Endodermal cell (in vitro differentiated cells): ENCODE data around the gene DCAF15. TPM values are rescaled to one million over a fixed set of nuclear protein-coding genes. Genes with fewer than 3 reads are reported as not detected.

Experiments used
- DNase-seq: peaks from one replicate; pipeline ENCODE4 v3.0.0-alpha.2; 2017
- H3K27ac ChIP-seq: 2 replicates; pipeline ENCODE4 v1.5.1; 2013; ENCODE audit warnings: mild to moderate bottlenecking, low read depth, low read length, moderate library complexity
- H3K27me3 ChIP-seq: 2 replicates; pipeline ENCODE4 v1.6.1; 2013; ENCODE audit warnings: mild to moderate bottlenecking, low read length, moderate library complexity; ENCODE audit not compliant: insufficient read depth, control insufficient read depth, poor library complexity, severe bottlenecking
- H3K36me3 ChIP-seq: 2 replicates; pipeline ENCODE4 v1.7.0; 2013; ENCODE audit warnings: mild to moderate bottlenecking, low read length, moderate library complexity; ENCODE audit not compliant: control insufficient read depth, insufficient read depth
- H3K4me1 ChIP-seq: one replicate; pipeline ENCODE4 v1.7.0; 2013; ENCODE audit warnings: low read length; ENCODE audit not compliant: control insufficient read depth, insufficient read depth
- H3K4me3 ChIP-seq: 2 replicates; pipeline ENCODE4 v1.5.1; 2013; ENCODE audit warnings: mild to moderate bottlenecking, low read length, moderate library complexity
- H3K9ac ChIP-seq: 2 replicates; pipeline ENCODE4 v1.6.1; 2013; ENCODE audit warnings: mild to moderate bottlenecking, low read length, moderate library complexity; ENCODE audit not compliant: poor library complexity, severe bottlenecking; ENCODE audit errors: extremely low read depth
- H3K9me3 ChIP-seq: 2 replicates; pipeline ENCODE4 v1.6.1; 2013; ENCODE audit warnings: mild to moderate bottlenecking, low read length, moderate library complexity; ENCODE audit not compliant: control insufficient read depth
- H3K27ac Mint-ChIP-seq: 2 replicates; pipeline ENCODE4 v1.8.0; 2020; ENCODE audit warnings: mixed read lengths
- H3K27me3 Mint-ChIP-seq: 2 replicates; pipeline ENCODE4 v1.8.0; 2021; ENCODE audit warnings: mild to moderate bottlenecking, mixed read lengths; ENCODE audit not compliant: insufficient read depth
- H3K36me3 Mint-ChIP-seq: 2 replicates; pipeline ENCODE4 v1.8.0; 2020; ENCODE audit warnings: low read depth, mixed read lengths
- H3K4me1 Mint-ChIP-seq: 2 replicates; pipeline ENCODE4 v1.8.0; 2020; ENCODE audit warnings: mixed read lengths
- H3K4me3 Mint-ChIP-seq: 2 replicates; pipeline ENCODE4 v1.8.0; 2020; ENCODE audit warnings: mild to moderate bottlenecking, moderate library complexity, mixed read lengths
- H3K9me3 Mint-ChIP-seq: 2 replicates; pipeline ENCODE4 v1.8.0; 2020; ENCODE audit warnings: mild to moderate bottlenecking, mixed read lengths
- WGBS, 2 experiments: methylation state at CpG; one replicate each; pipeline versions ENCODE4 v1.1.5 to v1.1.7; 2013; ENCODE audit warnings: missing lambda C conversion rate in 2 of 2, mixed read lengths in 1 of 2; ENCODE audit not compliant: insufficient coverage in 1 of 2, insufficient read length in 1 of 2; 5-methylcytosine and 5-hydroxymethylcytosine counted together
- total RNA-seq, 2 donors: library from RNA; stranded (reverse); fragmentation: NEBNext Ultra II Directional in 1 of 2; extraction: Animal tissue kit (Norgen Biotek cat#: 25700) in 1 of 2; gene quantifications; 2 replicates in 1 of 2; 3 replicates in 1 of 2; pipeline ENCODE4 v1.2.1, GENCODE V29; 2021
- TF ChIP-seq, protein P1 (sequence below): fragments of 200-600 bp; sonication (generic); conservative IDR thresholded peaks from 2 replicates; pipeline ENCODE4 v1.5.0; 2021; ENCODE audit warnings: antibody characterized with exemption, mild to moderate bottlenecking

The DCAF15 gene
- total RNA-seq, 2 donors from 2014 or later: 62.4 to 72.9 TPM

- Mint-ChIP-seq H3K4me3 (no peak overlapping the region), H3K36me3 (peaks cover 39% of the 10 kb centered on the region), H3K9me3 (peaks cover 18% of the 10 kb centered on the region), H3K27me3 (no peaks in the 10 kb centered on the region), H3K4me1 (no peaks in the 10 kb centered on the region), H3K27ac (no peak overlapping the region)
- Histone ChIP-seq H3K27ac (no peak overlapping the region), H3K4me3 (no peak overlapping the region), H3K27me3 (no peaks in the 10 kb centered on the region), H3K9me3 (peaks cover 15% of the 10 kb centered on the region), H3K9ac (no peak overlapping the region), H3K36me3 (peaks cover 30% of the 10 kb centered on the region), H3K4me1 (no peaks in the 10 kb centered on the region)
- no peak for DNase-seq
- WGBS, 2 experiments: 95% methylated on average over 3 to 6 of the region's 6 CpGs
- TF ChIP-seq, protein P1, sequence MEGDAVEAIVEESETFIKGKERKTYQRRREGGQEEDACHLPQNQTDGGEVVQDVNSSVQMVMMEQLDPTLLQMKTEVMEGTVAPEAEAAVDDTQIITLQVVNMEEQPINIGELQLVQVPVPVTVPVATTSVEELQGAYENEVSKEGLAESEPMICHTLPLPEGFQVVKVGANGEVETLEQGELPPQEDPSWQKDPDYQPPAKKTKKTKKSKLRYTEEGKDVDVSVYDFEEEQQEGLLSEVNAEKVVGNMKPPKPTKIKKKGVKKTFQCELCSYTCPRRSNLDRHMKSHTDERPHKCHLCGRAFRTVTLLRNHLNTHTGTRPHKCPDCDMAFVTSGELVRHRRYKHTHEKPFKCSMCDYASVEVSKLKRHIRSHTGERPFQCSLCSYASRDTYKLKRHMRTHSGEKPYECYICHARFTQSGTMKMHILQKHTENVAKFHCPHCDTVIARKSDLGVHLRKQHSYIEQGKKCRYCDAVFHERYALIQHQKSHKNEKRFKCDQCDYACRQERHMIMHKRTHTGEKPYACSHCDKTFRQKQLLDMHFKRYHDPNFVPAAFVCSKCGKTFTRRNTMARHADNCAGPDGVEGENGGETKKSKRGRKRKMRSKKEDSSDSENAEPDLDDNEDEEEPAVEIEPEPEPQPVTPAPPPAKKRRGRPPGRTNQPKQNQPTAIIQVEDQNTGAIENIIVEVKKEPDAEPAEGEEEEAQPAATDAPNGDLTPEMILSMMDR: no peak
These were observed 45.3 kb downstream of the DCAF15 start for GRCh38 chr19:13997631-13997962.

GRCh38 chr19:13998426-13998825 lies 46.1 kb downstream of the DCAF15 start:
- Mint-ChIP-seq H3K9me3 (peaks cover 18% of the 10 kb centered on the region), H3K27me3 (no peaks in the 10 kb centered on the region), H3K36me3 (peaks cover 34% of the 10 kb centered on the region), H3K27ac (no peak overlapping the region), H3K4me3 (no peak overlapping the region), H3K4me1 (no peaks in the 10 kb centered on the region)
- WGBS, 2 experiments: 86 to 94% methylated on average over 1 of the region's 1 CpG
- Histone ChIP-seq H3K4me3 (no peak overlapping the region), H3K9ac (no peak overlapping the region), H3K27me3 (no peaks in the 10 kb centered on the region), H3K36me3 (peaks cover 28% of the 10 kb centered on the region), H3K9me3 (peaks cover 15% of the 10 kb centered on the region), H3K4me1 (no peaks in the 10 kb centered on the region), H3K27ac (no peak overlapping the region)
- TF ChIP-seq, protein P1: no peak
- DNase-seq: no peak

- Histone ChIP-seq H3K4me3 (peak overlapping the region; percentile 26), H3K9me3 (peaks cover 15% of the 10 kb centered on the region), H3K27ac (no peak overlapping the region), H3K4me1 (no peaks in the 10 kb centered on the region), H3K27me3 (no peaks in the 10 kb centered on the region), H3K36me3 (peaks cover 28% of the 10 kb centered on the region), H3K9ac (no peak overlapping the region)
- Mint-ChIP-seq H3K4me1 (no peaks in the 10 kb centered on the region), H3K27me3 (no peaks in the 10 kb centered on the region), H3K27ac (no peak overlapping the region), H3K9me3 (peaks cover 18% of the 10 kb centered on the region), H3K36me3 (peaks cover 33% of the 10 kb centered on the region), H3K4me3 (no peak overlapping the region)
- WGBS, 2 experiments: 98% methylated on average over 3 of the region's 3 CpGs
- TF ChIP-seq, protein P1: no peak
- no peak for DNase-seq
These were observed 46.8 kb downstream of the DCAF15 start for GRCh38 chr19:13999085-13999484.
